Neural progenitor cell (in vitro differentiated cells): ENCODE measurements around the gene FARP1.

Experiments used
- EZH2 ChIP-seq: fragments of 200-600 bp; sonication (generic); IDR thresholded peaks from 2 replicates; pipeline ENCODE4 v1.6.1; 2017; ENCODE audit warnings: antibody characterized with exemption, mild to moderate bottlenecking, moderate library complexity
- EZH2phosphoT487 ChIP-seq: fragments of 200-600 bp; sonication (generic); IDR thresholded peaks from 2 replicates; pipeline ENCODE4 v1.6.1; 2017; ENCODE audit warnings: antibody characterized with exemption
- TF ChIP-seq, protein P1 (sequence below): fragments of 200-600 bp; sonication (generic); IDR thresholded peaks from 2 replicates; pipeline ENCODE4 v1.5.1; 2017; ENCODE audit warnings: antibody characterized with exemption, mild to moderate bottlenecking

DNA sequence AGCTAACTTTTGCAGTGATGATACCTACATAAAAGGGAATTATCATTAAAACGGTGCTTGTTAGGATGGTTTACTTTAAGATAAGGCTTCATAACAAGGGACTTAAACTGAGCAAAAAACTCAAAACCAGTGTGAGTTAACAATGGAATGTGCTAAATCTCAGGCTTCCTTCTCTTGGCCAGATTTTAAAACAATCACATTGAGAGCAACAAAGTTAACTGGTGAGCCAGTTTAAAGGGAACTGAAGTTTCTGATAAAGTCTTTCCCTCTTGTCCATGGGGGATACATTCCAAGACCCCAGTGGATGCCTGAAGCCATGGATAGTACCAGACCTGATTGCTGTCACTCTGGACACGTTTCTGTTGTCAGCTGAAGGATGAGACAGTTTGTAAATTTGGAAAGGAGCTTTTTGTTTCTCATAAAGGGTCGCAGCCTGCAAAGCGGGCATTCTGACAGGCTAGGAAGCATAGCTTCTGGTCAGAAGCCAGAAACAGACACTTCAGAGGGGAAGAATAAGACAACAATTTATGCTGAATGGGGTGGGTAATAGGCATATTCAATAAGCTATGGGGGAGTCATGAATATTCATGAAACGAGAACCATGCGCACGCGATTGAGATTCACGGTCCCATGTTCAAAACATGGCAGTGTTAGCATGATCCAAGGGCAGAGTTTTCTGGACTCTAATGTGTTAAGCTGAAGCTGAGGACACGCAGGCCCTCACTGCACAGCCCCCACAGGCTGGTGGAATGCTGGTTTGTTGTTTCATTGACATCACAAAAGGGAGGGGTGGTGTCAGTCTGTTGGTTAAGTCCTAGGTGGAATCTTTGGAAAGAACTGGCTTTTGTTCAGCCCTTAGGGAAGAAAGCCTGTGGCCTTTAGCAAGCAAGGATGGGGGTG, 184.7 kb downstream of the FARP1 start:
- TF ChIP-seq, protein P1, sequence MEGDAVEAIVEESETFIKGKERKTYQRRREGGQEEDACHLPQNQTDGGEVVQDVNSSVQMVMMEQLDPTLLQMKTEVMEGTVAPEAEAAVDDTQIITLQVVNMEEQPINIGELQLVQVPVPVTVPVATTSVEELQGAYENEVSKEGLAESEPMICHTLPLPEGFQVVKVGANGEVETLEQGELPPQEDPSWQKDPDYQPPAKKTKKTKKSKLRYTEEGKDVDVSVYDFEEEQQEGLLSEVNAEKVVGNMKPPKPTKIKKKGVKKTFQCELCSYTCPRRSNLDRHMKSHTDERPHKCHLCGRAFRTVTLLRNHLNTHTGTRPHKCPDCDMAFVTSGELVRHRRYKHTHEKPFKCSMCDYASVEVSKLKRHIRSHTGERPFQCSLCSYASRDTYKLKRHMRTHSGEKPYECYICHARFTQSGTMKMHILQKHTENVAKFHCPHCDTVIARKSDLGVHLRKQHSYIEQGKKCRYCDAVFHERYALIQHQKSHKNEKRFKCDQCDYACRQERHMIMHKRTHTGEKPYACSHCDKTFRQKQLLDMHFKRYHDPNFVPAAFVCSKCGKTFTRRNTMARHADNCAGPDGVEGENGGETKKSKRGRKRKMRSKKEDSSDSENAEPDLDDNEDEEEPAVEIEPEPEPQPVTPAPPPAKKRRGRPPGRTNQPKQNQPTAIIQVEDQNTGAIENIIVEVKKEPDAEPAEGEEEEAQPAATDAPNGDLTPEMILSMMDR, result no peak
- TF ChIP-seq EZH2 (no peak), EZH2phosphoT487 (no peak)
